ENCODE results near the gene GLIPR2.
"Not testable (repeated sequence)": the region's sequence is repeated elsewhere in the genome, so short reads cannot be mapped to it uniquely, and the experiment has no call there.

GLIPR2 gene

DNA sequence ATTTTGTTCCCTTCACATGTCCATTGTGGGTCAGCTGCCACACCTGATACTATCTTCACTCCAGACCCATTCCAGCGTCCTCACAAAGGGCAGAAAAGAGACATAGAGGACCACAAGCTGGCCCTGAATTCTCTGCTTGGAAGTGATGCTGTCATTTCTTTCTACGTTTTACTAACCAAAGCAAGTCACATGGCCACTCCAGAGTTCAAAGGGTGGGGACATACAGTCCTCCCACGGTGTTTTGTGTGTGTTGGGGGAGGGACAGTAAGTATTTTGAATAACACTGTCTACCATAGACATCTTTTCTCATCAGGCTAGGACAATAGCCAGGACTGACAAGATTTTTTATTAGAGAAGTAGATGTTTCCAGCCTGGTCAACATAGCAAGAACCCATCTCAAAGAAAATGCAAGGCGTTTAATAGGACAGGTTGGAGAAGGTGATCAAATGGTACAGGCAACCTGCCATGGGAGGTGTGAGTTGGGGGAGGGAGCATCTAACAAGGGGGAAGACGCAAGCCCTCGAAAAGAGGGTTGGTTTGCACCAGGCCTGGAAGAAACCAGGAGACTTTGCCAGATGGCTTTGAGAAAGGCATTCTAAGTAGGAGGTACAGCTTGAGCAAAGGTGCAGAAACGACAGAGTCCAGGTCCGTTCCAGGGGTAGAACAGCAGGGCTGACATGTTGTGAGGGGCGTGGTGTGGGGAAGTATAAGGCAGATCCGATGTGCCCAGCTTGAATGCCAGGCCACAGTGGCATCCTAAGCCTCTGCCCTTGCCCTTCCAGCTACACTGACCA lies 11.3 kb upstream of the GLIPR2 start:
- no peak for DNase-seq

DNA sequence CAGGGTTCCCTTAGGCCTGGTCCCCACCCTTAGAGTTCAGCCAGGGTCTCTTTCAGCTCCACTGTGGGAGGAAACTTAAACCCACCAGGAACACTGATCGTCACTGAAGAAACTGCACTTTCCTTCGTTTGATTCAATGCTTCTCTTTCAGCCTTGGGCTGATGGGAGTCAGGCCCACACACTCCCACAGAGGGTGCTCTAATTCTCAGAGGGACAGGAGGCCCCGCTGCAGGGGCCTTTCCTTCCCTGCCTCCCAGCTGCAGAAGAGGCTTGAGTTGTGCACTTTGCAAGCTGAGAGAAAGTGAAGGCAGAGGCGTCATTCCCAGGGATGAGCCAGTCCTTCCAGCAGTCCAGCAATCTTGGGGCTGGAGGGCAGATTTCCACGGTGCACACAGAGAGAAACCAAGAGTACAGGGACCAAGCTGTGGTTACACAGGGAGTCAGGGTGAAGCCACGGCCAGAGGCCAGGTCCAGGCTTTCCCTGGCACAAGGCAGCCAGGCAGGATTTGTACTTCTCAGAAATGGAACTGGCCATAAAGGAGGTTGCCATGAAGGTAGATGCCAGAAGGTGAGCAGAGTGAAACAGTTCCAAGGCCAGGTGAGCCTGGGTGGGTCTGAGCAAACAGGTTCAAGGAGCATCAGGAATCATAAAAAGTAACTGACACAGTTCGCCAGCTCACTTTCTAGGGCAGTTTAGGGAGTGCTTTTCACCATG lies 10.4 kb upstream of the GLIPR2 start:
- DNase-seq = no peak

GRCh38 chr9:36127652-36128244 lies 8.8 kb upstream of the GLIPR2 start:
- peak in 1 of 2 donors; percentile 57 for DNase-seq

DNA sequence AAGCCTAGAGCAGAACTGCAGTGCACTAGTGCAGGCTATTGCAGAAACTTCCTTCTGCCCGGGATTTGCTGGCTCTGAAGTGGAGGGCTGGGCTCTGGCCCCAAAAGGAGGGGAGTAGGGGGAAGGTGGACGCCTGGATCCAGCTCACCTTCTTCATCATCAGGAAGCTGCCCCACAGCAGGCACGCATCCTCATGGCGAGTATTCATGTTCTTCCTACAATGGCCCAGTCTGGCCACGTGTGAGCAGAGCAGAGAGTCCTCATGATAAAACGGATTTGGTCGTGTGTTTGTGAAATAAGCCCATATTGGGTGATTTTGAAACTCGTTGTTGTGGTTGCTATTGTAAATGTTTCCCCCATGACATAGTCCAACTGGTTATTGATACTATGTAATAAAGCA lies 8.2 kb upstream of the GLIPR2 start:
- no peak for DNase-seq

- DNase-seq = no peak
These were observed 7.4 kb upstream of the GLIPR2 start for GRCh38 chr9:36129139-36129538.

DNA sequence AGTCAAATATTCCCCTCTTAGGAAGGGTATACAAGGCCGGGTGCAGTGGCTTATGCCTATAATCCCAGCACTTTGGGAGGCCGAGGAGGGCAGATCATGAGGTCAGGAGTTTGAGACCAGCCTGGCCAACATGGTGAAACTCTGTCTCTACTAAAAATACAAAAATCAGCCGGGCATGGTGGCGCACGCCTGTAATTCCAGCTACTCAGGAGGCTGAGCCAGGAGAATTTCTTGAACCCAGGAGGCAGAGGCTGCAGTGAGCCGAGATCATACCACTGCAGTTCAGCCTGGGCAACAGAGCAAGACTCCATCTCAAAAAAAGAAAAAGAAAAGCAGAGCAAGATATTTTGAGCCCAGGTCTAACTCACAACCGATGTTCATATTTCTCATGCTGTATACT lies 4.9 kb upstream of the GLIPR2 start:
- not testable (repeated sequence) for DNase-seq

- DNase-seq = no peak
These were observed 4.4 kb upstream of the GLIPR2 start for GRCh38 chr9:36132086-36132485.

DNA sequence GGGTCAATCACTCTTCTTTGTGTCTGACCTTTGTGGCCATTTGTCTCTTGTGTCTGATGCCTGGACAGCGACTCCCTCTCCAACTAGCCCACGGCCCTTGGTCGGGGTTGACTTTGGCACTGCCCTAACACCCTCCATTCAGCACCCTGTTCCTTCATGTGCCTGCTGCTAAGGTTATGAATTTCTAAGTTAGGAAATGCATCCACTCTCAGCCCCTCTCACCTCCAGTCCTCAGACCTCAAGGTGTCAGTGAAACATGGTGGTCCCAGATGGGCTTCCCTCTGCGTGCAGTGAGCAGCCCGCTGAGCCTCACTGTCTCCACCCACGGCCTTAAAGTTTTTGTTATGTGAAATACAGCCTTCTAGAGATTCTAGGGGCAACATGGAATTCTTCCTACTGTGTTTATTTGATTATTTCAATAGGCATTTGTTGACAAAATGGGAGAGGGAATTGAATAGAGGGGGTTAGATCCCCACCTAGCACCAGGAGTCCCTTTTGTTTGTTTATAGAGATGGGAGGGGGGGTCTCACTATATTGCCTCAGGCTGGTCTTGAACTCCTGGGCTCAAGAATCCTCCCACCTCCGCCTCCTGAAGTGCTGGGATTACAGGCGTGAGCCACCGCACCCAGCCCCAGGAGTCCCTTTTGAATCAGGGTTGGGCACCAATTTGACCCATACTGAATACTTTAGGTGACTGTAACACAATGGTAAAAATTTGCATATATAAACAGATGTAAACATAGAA lies 1.6 kb upstream of the GLIPR2 start:
- DNase-seq = no peak

DNA sequence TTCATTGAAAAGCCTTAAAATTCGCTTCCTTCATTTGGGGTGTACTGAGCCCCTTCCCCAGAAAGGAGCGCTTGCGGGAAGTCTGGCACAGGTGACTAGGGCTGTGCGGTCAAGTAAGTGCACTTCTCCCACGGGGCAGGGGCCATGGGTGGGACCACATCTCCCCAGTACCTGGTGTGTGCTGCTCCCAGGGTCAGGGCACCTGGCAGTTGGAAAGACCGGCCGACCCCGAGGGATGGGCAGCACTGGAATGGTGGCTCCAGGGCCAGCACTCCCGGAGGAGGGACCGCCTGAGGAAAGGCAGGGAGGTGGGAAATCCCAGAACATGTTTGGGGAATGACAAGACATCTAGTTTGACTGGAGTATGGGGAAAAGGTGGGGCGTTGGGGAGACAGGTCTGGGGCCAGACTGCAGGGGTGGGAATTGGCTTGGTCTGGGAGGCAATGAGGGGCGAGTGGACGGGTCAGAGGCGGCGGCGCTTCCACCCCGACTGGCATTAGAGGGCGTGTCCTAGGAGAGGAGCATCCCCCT lies 727 bp upstream of the GLIPR2 start:
- DNase-seq = no peak

GRCh38 chr9:36136894-36137391 lies 410 bp downstream of the GLIPR2 start:
- DNase-seq = no peak

DNA sequence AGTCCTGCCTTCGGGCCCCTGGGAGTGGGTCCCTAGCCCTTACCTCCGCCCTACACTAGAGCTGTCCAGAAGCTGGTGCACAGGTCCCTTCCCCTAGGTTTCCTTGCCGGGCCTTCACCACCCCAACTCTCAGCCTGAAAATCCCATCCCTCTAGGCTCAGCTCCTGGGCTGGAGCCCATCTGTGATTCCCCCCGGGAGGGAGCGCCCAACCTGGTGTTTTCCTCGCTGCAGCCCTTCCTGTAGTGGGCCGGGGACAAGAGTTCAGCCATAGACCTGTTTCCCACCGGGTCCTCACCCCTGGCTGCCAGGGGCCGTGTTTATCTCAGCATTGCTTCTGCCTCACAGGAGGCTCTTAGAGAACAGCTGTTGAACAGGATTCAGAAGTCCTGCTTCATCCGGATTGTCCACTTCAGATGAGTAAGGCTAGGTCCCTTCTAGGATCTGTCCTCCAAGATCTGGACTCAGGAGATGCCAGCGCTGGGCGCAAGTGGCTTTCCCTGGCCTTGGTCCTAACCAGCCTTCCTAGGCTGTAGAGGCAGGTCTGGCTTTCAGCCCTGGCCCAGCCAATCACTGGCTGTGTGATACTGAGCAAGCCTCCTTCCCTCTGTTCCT lies 965 bp downstream of the GLIPR2 start:
- no peak for DNase-seq

DNA sequence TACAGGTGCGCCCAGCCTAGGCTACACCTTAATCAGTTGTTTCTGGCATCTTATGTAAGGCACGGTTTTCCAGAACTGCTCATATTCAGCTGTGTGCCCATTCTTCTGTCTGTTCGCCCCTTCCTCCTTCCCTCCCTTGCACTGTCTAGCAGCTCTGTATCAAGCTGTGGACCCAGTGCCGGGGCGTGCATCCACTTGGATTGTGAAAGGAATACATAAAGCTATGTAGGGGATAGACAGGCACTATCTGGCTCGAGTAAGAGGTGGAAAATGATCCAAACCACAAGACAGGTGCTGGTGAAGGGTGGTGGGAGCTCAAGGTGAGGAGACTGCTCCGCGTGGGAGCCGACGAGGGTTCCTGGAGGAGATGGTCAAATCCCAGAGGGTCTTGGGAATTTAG lies 2.0 kb downstream of the GLIPR2 start:
- no peak for DNase-seq

DNA sequence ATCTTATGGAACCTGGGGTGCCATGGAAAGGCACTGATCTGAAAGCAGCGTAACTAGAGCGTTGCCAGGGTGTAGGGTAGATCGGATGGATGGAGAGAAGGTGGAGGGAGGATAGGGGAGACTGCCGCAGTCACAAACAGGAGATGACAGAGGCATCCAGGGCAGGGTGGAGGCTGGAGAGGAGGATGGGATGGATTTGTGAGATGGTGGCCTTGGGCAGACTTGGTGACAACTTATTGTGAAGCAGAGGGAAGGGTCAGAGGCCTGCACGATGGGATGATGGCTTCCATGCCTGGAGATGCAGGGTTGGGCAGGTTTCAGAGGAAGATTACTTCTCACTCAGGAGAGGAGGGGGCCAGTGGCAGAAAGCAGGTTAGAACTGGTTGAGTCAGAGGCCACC lies 2.4 kb downstream of the GLIPR2 start:
- no peak for DNase-seq

DNA sequence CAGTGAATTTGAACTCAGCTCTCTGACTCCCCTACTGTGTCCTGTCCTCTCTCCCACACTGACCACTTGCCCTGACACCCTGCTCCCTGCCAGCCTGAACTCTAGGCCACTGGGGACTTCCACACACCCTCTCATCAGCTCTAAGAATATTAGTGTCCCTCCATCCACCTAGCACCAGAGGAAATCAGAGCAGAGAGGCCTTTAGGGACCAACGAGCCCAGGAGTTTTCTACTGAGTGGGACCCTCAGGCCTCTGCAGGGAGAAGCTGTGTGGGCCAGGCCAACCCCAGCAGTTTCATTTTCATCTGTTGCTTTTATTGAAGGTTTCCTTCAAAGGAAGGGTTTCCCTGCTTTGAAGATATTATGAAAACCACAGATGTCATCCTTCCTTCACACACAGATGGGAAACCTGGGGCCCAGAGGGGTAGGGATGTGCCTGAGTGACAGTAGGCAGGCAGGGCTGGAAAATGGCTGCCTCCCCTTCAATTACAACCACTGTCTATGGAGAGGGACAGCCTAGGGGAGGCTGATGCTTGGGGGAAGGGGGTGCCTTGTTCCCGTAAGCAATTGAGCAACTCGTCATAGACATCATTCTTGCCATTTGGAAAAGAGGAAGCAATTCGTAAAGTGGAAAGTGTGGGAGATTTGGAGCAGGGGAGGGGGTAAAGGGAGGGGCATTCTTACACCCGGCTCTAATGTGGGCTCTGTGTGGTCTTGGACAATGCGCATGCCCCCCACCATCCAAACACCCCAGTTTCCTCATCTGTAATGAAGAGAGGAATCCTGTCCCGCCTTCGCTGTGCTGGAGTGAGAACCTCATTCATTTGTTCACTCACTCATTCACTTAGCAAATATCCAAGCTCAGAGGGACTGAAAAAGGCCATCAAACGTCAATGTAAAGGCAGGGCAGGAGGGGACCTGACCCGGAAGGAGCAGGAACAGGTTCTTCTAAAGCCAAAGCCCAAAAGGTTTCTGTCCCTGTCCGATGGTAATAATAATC lies 3.9 kb downstream of the GLIPR2 start:
- peak; percentile 49 to 50 for DNase-seq

- no peak for DNase-seq
These were observed 4.8 kb downstream of the GLIPR2 start for GRCh38 chr9:36141288-36141687.

DNA sequence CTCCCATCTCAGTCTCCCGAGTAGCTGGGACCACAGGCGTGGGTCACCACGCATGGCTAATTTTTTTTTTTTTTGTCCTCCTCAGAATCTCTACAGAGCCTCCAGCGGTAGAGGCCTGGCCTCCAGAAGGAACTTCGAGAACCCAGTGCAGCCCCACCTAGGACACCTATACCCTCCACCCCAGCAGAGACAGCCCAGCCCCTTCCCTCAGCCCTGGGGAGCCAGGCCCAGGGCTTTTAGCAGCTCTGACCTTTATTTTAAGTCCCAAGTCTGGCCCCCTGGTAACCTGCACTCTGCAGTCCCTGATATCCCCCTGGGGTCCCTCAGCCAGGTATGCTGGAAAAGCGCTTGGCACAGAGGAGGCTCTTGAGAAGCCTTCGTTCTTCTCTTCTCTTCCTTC lies 5.2 kb downstream of the GLIPR2 start:
- no peak for DNase-seq

DNA sequence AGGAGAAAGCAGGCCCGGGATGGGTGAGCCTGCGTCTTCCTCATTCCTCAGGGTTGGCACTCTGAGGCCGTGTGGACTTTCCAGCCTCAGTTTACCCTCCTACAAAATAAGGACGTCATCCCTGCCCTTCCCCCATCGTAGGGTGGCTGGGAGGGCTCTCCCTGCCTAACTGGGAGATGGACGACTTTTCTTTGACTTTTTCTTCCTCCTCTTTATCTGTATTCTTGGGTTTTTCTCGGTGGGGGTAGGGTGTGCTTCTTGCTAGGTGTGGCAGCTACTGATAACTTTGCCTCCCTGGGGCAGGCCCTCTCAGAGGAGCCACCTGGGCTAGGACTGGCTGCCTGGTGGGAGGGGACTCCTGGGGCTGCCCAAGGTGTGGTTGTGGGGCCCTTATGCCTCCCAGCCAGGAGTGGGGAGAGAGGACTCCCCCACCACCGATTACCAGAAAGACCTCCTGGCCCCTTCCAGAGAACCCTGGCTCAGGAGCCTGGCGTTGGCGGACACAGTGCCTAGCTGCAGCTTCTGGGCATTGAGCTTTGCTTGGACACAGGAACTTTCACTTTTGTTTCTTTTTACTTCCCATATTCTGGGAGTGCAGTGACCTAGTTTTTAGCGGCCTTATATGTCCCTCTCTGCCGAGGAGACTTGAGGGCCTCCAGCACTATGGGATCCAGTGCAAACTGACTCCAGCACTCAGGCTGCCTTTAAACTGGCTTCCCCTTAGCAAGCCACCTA lies 6.1 kb downstream of the GLIPR2 start:
- peak in 1 of 2 donors; percentile 39 for DNase-seq

DNA sequence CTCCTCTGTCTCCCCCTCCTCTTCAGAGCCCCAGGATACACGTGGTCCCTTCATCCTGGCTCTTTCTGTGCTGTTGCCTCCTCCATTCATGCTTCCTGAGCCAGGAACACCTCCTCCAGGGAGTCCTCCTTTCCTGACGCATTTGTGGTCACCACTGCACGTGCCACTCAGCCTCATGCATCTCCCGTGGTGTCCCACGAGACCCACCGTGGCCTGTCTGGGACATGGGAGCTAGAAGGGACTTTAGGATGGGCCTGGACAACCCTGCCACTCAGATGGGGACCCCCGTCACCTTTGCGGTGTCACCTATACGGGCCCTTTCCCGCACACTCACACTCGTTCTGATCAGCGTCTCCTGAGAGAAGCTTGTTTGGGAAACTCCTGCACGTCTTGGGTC lies 6.7 kb downstream of the GLIPR2 start:
- DNase-seq = no peak

GRCh38 chr9:36144309-36145232 lies 8.0 kb downstream of the GLIPR2 start:
- peak; percentile 49 to 52 for DNase-seq
